Activated CD8-positive, alpha-beta memory T cell treated with anti-CD3 and anti-CD28 coated beads for 24 hours (primary cell): Measurements from ENCODE around the gene TNIK.

Experiments
- DNase-seq: peaks from one replicate; pipeline ENCODE4 v3.0.0-alpha.2; 2020

Gene TNIK

DNA sequence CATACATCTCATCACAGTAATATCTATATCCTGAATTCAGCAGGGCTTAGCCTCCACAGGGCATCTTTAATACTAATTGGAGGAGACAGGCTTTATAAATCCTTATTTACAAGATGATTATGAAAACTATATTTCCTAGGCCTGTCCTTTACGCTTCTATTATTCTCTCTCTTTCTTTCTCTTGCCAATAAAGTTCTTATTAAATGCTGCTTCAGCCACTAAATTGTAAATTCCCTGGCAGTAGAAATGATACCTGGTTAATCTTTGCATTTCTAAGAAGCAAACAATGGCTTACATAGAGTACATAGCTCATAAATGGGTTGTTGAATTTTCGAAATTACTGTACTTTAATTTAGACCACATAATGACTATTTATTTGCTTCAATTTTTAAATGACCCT, 43.5 kb downstream of the TNIK start:
- DNase-seq = no peak

- DNase-seq = no peak
These were observed 44.1 kb downstream of the TNIK start for GRCh38 chr3:171416061-171416460.

DNA sequence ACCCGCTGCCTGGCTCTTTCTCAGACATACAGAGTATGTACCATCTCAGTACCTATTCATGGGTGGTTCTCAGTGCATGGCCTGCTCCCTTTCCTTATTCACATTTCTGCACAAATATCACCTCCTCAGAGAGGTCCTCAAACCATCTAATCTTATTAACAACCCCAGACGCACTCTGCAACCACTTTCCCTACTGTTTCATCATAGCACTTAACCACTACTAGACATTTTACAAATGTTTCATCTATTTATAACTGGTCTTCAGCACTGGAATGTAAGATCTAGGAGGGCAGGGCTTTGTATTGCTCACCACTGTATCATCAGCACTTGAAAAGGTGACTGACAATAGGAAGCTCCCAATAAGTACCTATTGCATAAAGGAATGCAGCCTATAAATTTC, 45.1 kb downstream of the TNIK start:
- DNase-seq = no peak

DNA sequence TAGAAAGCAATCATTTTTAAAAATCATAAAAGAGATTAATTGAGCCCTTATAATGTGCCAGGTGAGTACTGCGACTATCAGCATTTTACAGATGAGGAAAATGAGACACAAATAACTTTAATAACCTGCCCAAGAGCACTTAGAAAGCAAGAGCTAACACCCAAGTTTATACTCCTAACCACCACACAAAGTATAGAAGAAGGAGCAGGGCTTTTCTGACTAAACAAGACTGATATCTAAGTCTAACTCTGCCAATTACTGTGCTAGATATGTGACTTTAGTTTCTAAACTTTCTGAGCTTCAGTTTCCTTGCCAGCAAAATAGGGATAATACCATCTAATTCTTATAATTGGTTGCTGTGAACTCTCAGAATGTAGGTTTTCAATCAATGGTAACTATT, 47.7 kb downstream of the TNIK start:
- no peak for DNase-seq

GRCh38 chr3:171412054-171412453, 48.2 kb downstream of the TNIK start:
- no peak for DNase-seq

- DNase-seq = no peak
These were observed 50.0 kb downstream of the TNIK start for GRCh38 chr3:171410186-171410585.

GRCh38 chr3:171407759-171408158, 52.4 kb downstream of the TNIK start:
- DNase-seq = no peak

GRCh38 chr3:171404376-171404967, 55.7 kb downstream of the TNIK start:
- DNase-seq = no peak

DNA sequence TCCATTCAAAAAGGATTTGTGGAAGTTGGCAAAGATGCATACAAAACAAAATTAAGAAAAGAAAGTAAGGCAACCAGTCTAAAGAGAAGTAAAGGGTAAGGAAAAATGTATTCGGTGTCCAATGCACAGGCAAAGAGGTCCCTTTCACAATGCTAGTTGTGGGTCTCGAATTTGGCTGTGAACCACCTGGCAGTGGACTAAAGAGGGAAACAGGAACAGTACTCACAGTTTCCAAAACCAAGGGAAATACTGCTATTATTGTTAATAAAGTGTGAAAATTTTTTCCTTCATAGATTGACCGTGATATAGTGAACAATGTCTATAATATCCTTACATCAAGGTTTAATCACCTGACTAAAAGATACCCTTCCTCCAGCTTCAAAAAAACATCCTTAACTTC, 57.9 kb downstream of the TNIK start:
- no peak for DNase-seq

- no peak for DNase-seq
These were observed 58.8 kb downstream of the TNIK start for GRCh38 chr3:171401432-171401831.

DNA sequence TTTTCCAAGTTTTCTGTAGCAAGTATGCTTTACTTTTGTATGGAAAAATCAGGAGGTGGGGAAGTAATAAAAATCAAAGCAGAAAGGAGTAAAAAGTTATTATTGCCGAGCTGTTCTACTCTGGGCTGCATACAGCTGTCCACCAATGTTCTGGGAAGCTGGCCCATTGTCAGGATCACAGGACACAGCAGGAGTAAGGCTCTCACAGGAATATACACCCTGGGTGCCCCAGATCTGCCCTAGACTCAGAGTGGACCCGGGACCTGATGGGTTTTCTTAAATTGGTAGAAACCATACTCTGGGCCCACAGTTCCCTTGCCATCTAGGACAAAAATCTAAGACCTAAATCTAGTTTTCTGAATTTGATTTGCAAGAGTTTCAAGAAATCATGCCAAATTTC, 60.4 kb downstream of the TNIK start:
- no peak for DNase-seq

DNA sequence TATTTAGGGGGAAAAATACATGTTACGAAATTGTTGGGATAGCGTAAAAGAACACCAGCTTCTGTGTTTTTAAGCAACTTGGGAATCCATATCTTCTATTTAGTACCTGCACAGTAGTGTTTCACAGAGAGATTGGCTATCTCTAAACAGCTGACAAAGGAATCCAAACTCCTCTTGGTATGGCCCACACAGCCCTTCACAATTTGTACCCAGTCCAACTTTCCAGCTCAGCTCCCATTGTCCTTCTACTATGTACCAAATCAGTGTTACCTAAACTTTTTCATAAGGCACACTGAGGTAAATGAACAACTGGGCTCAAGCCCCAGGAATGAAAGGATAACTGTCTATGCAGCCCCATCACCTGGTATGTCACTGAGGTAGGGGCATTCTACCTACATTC, 61.9 kb downstream of the TNIK start:
- no peak for DNase-seq

DNA sequence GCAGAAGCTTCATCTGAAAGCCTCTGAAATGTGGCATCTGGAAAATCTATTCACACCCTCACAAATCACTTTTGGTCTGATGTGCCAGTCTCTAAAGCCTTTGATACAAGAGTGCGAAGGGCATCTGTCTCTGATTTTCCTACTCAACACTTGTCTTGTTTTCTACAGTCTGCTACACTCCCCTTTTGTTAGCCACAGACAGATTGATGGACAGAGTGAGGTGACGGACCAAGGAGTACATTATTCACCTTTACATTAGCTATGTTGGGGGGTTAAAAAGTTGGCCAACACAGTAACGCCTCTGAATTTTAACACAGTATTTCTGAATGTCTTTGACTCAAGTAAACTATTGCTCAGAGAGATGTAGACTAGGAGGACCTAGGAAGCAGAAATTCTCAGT, 63.1 kb downstream of the TNIK start:
- DNase-seq = no peak

DNA sequence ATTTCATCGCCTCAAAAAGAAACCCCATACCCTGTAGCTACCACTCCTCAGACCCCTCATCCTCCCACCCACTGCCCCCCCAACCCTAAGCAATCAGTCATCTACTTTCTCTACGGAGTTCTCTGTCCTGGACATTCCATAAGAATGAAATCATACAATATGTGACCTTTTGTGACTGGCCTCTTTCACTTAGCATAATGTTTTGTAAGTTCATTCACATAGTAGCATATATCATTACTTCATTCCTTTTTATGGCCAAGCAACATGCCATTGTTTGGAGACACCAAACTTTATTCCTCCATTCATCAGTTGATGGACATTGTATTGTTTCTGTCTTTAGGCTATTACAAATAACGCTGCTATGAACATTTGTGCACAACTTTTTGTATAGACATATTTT, 64.2 kb downstream of the TNIK start:
- DNase-seq = no peak

- no peak for DNase-seq
These were observed 67.0 kb downstream of the TNIK start for GRCh38 chr3:171393032-171393744.

- no peak for DNase-seq
These were observed 68.8 kb downstream of the TNIK start for GRCh38 chr3:171391432-171391831.

DNA sequence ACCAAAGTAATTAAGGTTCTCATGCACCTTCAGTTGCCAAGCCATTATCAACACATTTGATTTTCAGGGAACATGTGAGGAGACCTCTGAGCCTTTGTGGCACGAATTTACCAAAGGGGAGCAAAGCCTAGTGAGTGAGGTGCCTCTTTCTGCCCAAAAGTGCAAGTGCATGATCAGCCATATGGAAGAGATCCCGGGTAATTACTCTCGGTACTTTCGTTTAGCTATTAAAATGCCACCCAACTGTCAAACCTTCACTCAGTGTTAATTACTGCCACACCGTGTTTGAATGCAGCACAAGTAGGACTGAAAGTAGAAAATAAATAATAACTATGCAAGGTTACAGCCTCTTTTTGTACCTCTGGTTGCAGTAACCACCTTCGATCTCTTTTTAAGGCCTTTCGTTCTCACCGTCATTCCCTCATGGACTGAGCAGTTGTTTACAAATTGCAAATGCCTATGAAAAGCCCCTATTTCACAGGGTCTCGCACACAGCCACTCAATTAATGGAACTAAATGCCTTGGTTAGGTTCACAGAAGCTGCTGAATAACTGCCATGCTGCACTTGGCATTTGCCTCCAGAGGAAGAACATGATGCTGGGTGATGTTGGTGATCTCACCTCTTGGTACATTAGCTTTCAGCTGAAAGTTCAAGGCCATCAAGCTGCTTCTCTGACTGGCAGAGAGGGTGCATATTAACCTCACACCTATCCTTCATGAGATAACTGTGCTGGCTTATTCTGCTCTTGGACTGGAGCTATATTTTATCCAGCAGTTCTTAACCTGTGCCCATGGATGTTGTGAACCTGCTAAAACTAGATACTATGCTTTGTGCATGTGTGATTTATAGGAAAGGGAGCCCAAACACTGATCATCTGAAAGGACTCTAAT, 69.9 kb downstream of the TNIK start:
- DNase-seq = no peak

GRCh38 chr3:171389491-171389890, 70.7 kb downstream of the TNIK start:
- no peak for DNase-seq

GRCh38 chr3:171388527-171388926, 71.7 kb downstream of the TNIK start:
- DNase-seq = no peak

- no peak for DNase-seq
These were observed 73.1 kb downstream of the TNIK start for GRCh38 chr3:171387062-171387461.

DNA sequence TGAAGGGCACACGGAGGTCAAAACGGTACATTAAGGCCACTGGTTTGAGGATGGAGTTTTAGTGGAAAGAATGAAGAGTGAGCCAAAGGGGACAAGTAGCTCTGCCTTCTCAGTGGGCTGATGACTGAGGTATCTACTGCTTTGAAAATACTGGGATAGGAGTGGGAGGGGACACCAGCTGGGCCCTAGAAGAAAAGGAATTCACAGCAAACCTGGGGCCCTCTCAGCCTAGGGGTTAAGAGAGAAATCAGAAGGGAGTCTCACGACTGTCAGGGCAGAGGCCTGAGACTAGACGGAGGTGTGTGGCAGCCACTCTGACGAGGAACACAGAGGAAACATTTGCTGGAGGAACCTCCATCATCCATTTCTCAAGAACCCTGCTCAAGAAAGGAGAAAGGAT, 75.1 kb downstream of the TNIK start:
- no peak for DNase-seq

DNA sequence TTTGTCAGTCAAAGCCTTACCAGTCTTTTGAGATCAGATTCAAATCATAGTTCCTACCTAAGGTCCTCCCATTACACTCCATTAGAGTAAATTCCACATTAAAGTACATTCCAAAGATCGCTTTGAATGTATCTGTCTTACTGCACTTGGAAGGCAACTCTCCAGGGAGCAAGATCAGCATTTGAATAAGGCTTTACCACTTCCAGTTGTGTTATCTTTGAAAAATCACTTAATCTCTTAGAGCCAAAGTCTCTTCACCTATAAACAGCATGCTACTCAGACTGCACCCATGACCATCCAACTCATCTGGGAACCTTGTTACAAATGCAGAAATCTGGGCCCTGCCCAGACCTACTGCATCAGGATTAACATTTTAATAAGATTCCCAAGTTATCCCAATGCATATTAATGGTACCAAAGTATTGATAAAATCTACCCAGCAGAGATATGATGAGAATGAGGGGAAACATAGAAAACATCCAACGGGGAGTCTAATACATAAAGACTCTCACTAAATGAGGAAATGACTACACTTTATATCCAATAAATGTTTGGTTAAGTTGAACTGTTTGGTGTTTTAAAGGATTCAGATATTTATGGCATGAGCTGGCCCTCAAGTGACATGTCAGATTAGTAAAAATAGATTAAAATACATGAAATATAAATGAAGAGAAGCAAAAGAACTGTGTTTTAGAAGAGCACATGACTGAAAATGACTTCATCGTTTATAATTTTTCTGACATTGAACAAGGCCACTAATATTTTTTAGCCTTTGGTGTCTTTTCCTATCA, 75.9 kb downstream of the TNIK start:
- DNase-seq = no peak
